Measurements from ENCODE around the gene ADGRG6.
"Not testable (repeated sequence)": the region's sequence is repeated elsewhere in the genome, so short reads cannot be mapped to it uniquely, and the experiment has no call there.

ADGRG6 gene

DNA sequence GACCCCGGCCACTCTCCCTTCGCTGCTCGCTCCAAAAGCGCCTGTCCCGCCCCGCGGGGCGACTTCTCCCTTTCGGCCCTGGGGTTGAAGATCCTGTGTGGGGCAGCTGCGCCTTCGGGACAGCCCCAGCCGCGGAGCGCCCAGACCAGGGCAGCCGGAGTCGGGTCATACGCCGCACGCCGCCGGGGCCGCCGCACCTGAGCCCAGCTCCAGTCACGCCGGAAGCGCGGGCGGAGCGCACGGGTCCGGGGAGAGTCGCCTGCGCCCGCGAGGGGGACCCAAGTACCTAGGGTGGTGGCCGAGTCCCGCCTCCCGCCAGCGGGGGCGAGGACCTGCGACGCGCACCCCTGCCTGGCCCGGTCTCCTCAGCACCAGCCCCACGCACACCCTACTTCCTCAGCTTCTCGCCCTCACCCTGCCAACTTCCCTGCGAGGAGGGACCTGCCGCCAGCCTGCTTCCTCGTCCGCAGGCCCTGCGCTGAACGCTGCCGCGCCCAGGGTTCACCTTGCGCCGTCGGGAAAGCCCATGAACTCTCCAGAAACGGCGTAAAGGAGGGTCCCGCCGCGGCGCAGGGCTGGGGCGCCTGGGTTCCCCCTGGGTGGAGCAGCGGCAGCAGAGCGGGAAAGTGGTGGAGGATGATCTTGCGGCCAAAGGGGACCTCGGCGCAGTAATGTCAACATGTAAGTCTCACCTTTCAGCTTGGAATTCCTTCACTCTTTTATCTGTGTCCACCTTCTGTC is at the start of gene ADGRG6:
TSS of gene ADGRG6 (plus strand) at position 357 of the 741 bp plus-strand sequence. CDS start at position 680, 323 bp downstream.
- DNase-seq: no peak

DNA sequence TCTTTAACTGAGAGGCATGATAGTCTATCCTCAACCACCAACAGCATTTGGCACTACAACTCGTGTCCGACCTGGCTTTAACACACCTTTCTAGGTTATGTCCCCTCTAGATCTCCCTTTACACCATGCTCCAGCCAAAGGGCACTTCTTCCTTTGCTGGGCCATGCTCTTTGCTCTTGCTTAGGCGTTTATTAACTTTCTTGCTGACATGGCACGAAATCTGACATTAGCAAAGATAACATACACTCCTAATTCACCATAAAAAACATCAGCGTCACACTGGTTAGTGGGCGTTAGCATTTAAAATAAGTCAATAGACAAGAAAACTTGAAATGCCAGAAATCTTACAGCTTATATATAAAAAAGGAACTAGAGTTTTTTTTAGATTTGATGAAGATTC is 47.3 kb upstream of the ADGRG6 start:
- DNase-seq: no peak

GRCh38 chr6:142255785-142256184 is 46.0 kb upstream of the ADGRG6 start:
- no peak for DNase-seq

- no peak for DNase-seq
These were observed 43.5 kb upstream of the ADGRG6 start for GRCh38 chr6:142258305-142258704.

DNA sequence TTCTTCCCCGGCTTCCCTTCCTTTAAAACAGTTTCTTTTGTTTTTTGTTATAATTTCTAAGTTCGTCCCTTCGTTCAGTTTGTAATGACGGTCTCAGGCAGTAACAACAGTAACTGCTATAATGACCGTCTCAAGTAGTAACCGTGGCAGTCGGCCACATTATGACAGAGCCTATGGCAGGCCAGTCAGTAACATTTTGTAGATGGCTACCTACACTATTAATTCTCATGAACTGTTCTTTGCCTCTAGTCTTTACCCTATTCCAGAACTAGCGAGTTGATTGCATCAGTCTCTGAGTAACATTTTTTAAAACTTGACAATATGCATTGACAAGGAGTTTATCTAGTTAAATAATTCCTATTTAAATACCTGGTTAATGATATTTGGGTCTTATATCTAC is 43.0 kb upstream of the ADGRG6 start:
- DNase-seq: no peak

- no peak for DNase-seq
These were observed 41.1 kb upstream of the ADGRG6 start for GRCh38 chr6:142260748-142261147.

DNA sequence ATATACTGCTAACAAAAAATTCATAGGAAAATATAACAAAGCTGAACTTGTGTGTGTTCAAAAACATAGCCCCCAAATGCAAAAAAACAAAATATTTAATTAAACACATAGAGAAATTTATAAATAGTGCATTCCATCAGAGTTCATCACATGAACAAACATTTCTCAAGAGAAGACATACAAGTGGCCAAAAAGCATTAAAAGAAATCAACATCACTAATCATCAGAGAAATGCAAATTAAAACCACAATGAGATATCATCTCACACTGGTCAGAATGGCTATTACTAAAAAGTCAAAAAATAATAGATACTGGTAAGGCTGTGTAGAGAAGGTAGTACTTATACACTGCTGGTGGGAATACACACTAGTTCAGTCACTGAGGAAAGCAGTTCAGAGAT is 39.6 kb upstream of the ADGRG6 start:
- DNase-seq: no peak

DNA sequence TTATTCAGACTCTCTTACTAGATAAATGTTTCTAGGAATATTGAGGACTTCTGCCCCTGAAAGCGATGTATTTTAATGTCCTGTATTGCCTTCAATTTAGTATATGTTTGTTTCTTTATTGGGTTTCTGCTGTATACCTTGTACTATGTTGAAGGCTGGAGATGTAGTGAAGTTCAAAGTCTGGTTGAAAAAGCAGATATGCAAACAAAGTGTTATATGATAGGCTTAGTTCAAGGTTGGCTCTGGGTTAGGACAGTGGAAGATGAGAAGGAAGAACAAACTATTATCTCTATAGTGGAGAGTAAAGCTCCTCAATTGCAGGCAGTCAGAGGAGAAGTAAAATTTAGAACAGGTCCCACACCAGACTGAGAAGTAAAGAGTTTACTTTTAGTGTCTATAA is 36.3 kb upstream of the ADGRG6 start:
- no peak for DNase-seq

DNA sequence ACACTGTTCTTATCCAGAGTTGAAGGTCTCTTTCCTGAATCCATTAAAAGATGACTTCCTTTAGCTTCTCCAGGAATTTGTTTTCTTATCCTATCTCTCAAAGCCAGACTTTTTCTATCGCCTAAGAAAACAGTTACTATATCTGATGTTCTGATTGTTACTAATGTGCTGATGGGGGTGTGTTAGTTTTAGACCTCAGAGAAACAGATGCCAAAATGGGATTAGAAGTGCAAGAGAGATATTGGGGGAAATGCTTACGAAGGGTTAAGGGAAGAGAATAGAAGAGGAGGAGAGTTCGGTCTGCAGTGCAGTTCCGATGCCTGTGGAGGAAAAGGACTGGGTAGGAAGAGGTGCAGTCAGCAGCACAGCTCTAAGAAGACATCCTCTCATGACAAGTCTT is 35.7 kb upstream of the ADGRG6 start:
- no peak for DNase-seq

DNA sequence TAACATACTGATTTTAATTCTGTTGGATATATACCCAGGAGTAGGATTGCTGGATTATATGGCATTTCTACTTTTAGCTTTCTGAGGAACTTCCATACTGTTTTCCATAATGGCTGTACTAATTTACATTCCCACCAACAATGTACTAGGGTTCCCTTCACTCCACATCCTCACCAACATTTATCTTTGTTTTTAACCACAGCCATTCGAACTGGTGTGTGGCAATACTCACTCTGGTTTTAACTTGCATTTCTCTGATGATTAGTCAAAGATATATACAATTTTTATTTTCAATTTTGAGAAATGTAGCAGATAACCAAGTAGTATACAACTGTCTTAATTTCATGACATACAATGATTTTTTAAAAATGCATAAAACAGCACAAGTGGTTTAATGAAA is 30.3 kb upstream of the ADGRG6 start:
- no peak for DNase-seq

- no peak for DNase-seq
These were observed 27.2 kb upstream of the ADGRG6 start for GRCh38 chr6:142274656-142275055.

GRCh38 chr6:142275236-142276006 is 26.4 kb upstream of the ADGRG6 start:
- no peak for DNase-seq

GRCh38 chr6:142276256-142276655 is 25.6 kb upstream of the ADGRG6 start:
- DNase-seq: no peak

DNA sequence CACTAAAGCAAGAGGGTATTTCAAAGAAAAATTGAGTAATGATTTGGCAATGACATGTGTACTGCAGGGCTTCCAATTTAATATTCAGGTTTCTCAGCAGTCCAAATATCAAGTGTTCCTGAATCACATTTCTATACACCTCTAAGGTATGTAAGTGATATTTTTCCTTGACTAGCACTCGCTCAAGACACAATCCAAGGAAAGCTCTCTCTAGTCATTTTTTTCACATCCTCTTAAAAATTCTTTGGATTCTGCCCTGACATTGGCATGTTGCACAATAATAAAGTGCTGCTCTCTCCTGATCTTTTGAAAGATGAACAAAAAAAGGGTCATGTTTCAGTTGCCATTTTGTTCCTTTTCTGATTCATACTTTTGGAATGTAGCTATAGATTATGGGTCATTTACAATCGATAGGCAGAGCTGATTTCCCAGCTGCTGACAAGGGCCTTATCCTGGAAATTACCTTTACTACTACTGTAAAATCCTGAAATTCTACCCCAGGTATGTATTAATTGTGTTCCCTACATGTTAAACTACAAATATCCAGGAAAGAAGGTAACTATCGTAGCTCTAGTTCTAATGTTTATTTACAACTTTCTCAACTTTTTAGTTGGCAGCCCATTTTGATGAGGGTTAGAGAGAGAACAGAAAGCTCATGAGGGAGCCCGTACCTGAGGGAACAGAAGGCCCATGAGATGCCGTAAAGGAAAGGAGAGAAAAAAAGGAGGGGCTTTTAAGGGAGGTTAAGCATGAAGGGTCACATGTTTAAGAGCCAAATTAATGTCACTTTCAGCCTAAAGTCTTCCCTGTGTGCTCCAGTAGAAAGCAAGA is 22.2 kb upstream of the ADGRG6 start:
- no peak for DNase-seq

- no peak for DNase-seq
These were observed 21.5 kb upstream of the ADGRG6 start for GRCh38 chr6:142280265-142280664.

- no peak for DNase-seq
These were observed 20.9 kb upstream of the ADGRG6 start for GRCh38 chr6:142280927-142281326.

GRCh38 chr6:142283138-142283537 is 18.7 kb upstream of the ADGRG6 start:
- not testable (repeated sequence) for DNase-seq

DNA sequence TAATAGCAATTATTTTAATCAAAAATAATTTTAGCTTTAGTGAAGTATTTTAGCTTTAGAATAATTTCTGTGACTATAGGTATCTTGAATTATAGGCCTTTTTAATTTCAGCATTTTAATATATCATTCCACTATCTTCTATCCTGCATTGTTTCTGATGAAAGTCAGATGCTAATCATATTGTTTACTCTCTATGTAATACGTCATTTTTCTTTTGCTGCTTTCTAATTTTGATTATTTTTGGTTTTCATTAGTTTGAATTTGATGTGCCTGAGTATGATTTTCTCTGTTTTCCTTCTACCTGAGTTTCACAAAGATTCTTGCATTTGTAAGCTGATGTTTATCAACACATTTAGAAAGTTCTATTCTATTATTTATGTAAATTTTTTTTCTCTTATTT is 17.4 kb upstream of the ADGRG6 start:
- no peak for DNase-seq

- DNase-seq: no peak
These were observed 16.3 kb upstream of the ADGRG6 start for GRCh38 chr6:142285235-142286087.

DNA sequence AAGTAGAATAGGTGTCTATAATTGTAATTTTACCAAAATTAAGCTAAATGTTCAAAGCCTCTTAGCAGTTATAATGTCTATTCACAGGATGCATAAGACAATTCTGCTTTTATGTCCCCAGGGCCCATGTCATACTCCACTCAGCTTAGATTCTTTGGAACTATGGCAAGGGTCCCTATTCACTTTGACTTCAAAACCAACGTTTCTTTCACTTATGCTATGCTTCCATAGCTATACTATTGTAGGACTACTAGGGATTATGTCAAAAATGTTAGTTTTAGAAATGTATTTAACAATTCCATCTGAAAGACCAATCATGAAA is 15.8 kb upstream of the ADGRG6 start:
- no peak for DNase-seq

- no peak for DNase-seq
These were observed 12.1 kb upstream of the ADGRG6 start for GRCh38 chr6:142289687-142290086.

DNA sequence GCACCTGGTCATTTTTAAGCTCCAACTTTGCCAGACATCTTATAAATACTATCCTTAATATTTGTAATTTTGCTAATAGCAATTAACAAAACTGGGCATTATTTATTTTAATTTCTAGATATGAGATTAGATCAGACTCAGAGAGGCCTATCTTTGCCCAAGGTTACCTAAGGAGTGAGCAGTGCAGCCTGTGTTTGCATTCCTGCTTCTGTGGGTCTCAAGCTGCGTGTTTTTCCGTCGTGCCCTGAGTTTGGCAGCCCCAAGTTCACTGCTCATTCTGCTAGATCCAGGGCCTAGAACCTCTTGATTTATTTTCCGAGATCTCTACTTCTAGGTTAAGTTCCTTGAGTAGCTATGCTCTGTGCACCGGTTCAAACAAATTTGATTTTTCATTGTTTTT is 11.0 kb upstream of the ADGRG6 start:
- DNase-seq: no peak

DNA sequence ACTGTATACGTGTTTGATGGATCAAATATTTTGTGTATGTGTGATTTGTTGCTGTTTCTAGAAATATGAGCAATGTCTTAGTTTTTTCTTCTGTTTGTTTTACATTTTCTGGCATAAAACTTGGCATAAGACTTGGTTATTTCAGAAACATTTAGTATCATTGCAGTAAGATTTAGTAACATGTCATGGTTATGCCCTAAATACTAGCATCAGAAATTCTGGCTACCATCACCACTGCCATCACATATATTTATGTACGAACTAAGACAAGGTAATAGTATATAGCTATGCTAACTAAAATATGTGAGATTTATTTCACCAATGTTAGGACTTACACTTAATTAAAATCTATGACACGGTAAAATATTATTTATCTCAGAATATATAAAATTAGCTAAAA is 10.3 kb upstream of the ADGRG6 start:
- no peak for DNase-seq

Data from NCI-H2107 (cell line).